Thyroid gland (tissue), 4 donors: ENCODE measurements around the gene FOXI2. TPM values are rescaled to one million over a fixed set of nuclear protein-coding genes. Genes with fewer than 3 reads are reported as not detected.

Experiments
- DNase-seq, 2 donors: peaks; one replicate each; pipeline ENCODE4 v3.0.0-alpha.2; 2019
- H3K27ac ChIP-seq, 3 donors: fragments of 200-600 bp; sonication (generic); 1 replicate in 2 of 3; 2 replicates in 1 of 3; pipeline ENCODE4 v1.5.1; 2016 to 2019; ENCODE audit warnings: mild to moderate bottlenecking in 1 of 3, moderate library complexity in 1 of 3
- H3K27me3 ChIP-seq: fragments of 200-600 bp; sonication (generic); one replicate; pipeline ENCODE4 v1.5.1; 2019
- H3K36me3 ChIP-seq, 2 donors: fragments of 200-600 bp; sonication (generic); one replicate each; pipeline ENCODE4 v1.5.1; 2016 to 2019
- H3K4me1 ChIP-seq, 2 donors: fragments of 200-600 bp; sonication (generic); one replicate each; pipeline ENCODE4 v1.5.1; 2017 to 2019
- H3K4me3 ChIP-seq, 3 donors: fragments of 200-600 bp; sonication (generic); replicated peaks in 1 of 3; 1 replicate in 2 of 3; 2 replicates in 1 of 3; pipeline ENCODE4 v1.5.1; 2016; ENCODE audit warnings: mild to moderate bottlenecking in 1 of 3
- H3K9me3 ChIP-seq: fragments of 200-600 bp; sonication (generic); one replicate; pipeline ENCODE4 v1.5.1; 2017
- POLR2A ChIP-seq, 2 donors: fragments of 450-650 bp; IDR thresholded peaks; one replicate each; pipeline ENCODE4 v1.6.1; 2017; ENCODE audit warnings: antibody characterized with exemption in 2 of 2, mild to moderate bottlenecking in 2 of 2, moderate library complexity in 1 of 2
- WGBS, 2 donors: methylation state at CpG; one replicate each; pipeline ENCODE4 v1.1.5; 2017; 5-methylcytosine and 5-hydroxymethylcytosine counted together
- intact Hi-C: fragments of 100-400 bp; cut with DNase I; formaldehyde crosslinking; loops from one replicate; pipeline ENCODE4 v1.15.1; 2023
- total RNA-seq, 4 donors: library from RNA; depleted of rRNA; stranded (reverse); fragments of >200 nt; gene quantifications; one replicate each; pipeline ENCODE4 v1.2.3, GENCODE V29; 2016
- TF ChIP-seq, protein P1 (sequence below), 6 experiments: fragments of 200-600 bp in 3 of 6; fragments of 450-650 bp in 3 of 6; sonication (generic) in 3 of 6; IDR thresholded peaks; one replicate each; pipeline ENCODE4 v1.5.1; 2016 to 2019; ENCODE audit warnings: antibody characterized with exemption in 6 of 6, mild to moderate bottlenecking in 2 of 6, inconsistent platforms in 1 of 6, moderate library complexity in 1 of 6

Gene FOXI2
- total RNA-seq, 4 donors from 2014 or later = 0.15 TPM; not detected in 3

DNA sequence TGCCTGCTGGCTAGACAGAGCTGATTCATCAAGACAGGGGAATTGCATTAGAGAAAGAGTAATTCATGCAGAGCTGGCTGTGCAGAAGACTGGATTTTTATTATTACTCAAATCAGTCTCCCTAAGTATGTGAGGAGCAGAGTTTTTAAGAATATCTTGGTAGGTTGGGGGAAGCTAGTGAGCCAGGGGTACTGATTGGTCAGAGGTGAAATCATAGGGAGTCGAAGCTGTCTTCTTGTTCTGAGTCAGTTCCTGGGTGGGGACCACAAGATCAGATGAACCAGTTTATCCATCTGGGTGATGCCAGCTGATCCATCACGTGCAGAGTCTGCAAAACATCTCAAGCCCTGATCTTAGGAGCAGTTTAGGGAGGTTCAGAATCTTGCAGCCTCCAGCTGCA is 39.8 kb downstream of the FOXI2 start:
- DNase-seq = no peak
- no peaks in the 10 kb centered on the region for H3K27me3 ChIP-seq
- no peaks in the 10 kb centered on the region for H3K9me3 ChIP-seq
- H3K4me3 ChIP-seq = no peak overlapping the region
- no peaks in the 10 kb centered on the region for H3K36me3 ChIP-seq
- no peak for TF ChIP-seq POLR2A (IDR thresholded peaks at IDR 0.05)
- TF ChIP-seq, protein P1, sequence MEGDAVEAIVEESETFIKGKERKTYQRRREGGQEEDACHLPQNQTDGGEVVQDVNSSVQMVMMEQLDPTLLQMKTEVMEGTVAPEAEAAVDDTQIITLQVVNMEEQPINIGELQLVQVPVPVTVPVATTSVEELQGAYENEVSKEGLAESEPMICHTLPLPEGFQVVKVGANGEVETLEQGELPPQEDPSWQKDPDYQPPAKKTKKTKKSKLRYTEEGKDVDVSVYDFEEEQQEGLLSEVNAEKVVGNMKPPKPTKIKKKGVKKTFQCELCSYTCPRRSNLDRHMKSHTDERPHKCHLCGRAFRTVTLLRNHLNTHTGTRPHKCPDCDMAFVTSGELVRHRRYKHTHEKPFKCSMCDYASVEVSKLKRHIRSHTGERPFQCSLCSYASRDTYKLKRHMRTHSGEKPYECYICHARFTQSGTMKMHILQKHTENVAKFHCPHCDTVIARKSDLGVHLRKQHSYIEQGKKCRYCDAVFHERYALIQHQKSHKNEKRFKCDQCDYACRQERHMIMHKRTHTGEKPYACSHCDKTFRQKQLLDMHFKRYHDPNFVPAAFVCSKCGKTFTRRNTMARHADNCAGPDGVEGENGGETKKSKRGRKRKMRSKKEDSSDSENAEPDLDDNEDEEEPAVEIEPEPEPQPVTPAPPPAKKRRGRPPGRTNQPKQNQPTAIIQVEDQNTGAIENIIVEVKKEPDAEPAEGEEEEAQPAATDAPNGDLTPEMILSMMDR (IDR thresholded peaks at IDR 0.05) = no peak
- WGBS, 2 donors = 57 to 78% methylated on average over 1 to 2 of the region's 2 CpGs
- intact Hi-C loops = no loop called here
- H3K27ac ChIP-seq = no peak overlapping the region
- H3K4me1 ChIP-seq = no peaks in the 10 kb centered on the region

DNA sequence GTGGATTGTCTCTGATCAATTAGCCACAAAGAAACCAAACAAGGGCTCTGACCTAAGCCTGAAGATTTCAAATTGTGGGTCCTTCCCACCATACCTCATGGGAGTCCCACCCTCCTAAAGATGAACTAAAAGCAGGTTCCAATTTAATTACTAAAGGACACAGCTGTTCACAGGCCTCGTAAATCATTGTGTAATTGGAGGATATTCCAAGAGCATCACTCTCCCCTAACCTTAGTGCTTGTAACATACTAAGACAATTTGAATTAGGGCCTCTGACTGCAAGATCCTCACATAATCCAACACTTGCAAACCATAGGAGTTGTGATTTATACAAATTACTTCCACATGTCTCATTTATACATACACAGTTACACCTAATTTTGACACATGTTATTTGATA is 44.4 kb downstream of the FOXI2 start:
- H3K9me3 ChIP-seq = no peaks in the 10 kb centered on the region
- DNase-seq = no peak
- no peaks in the 10 kb centered on the region for H3K4me1 ChIP-seq
- intact Hi-C loops = no loop called here
- WGBS, 2 donors = 74 to 75% methylated on average over 1 of the region's 1 CpG
- TF ChIP-seq POLR2A (IDR thresholded peaks at IDR 0.05) = no peak
- TF ChIP-seq, protein P1 (IDR thresholded peaks at IDR 0.05) = no peak
- H3K4me3 ChIP-seq = no peak overlapping the region
- no peaks in the 10 kb centered on the region for H3K27me3 ChIP-seq
- no peak overlapping the region for H3K27ac ChIP-seq
- no peaks in the 10 kb centered on the region for H3K36me3 ChIP-seq

DNA sequence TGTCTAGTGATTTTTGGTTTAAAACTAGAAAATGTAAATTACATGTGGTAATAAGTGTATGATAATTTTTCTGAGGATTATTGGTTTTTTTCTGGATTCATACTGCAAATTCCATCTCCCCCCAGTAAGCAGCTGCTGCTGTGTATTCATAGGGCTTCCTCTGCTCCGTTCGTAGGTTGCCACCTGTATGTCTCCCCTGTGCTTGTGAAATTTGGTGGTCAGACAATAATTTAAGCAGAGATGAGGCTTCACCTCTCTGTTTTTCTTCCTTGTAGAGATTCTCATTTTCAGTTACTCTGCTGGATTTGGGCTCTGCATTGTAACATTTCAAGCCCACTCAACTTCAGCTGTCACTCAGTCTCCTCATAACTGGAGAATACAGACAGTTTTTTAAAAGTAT is 50.9 kb downstream of the FOXI2 start:
- DNase-seq = no peak
- no peak for TF ChIP-seq POLR2A (IDR thresholded peaks at IDR 0.05)
- TF ChIP-seq, protein P1 (IDR thresholded peaks at IDR 0.05) = no peak
- Histone ChIP-seq H3K27me3 (no peaks in the 10 kb centered on the region), H3K36me3 (no peaks in the 10 kb centered on the region), H3K4me3 (no peak overlapping the region), H3K27ac (no peak overlapping the region), H3K4me1 (no peaks in the 10 kb centered on the region), H3K9me3 (no peaks in the 10 kb centered on the region)
- 91 to 93% methylated on average over 2 of the region's 2 CpGs for WGBS, 2 donors
- intact Hi-C loops = no loop called here

DNA sequence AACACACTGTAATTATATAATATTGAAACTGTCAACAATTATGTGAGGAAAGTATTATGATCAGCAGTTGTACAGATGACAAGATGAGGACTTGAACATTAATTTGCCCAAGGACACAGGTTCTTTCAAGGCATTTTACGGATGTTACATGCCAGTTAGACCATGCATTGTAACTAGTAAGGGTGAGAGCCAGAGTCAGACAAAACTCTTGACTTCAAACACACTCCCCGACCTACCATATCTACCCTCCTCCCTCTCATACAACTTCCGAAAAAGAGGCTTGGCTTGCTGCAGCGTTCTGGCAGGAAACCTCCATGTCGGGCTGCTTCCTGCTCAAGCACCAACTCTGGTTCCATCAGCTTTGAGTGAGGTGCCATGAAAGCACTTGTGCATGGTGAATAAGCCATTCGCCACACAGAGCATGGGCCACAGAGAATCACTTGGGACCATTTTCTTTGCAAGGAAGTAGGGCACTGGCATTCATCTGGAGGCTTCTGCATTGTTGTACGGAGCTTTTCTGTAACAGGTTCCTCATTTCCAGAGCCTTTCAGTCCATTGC is 53.2 kb downstream of the FOXI2 start:
- intact Hi-C loops = no loop called here
- DNase-seq = no peak
- H3K4me3 ChIP-seq = no peak overlapping the region
- TF ChIP-seq, protein P1 (IDR thresholded peaks at IDR 0.05) = no peak
- no peak for TF ChIP-seq POLR2A (IDR thresholded peaks at IDR 0.05)
- H3K9me3 ChIP-seq = no peaks in the 10 kb centered on the region
- no peak overlapping the region for H3K27ac ChIP-seq
- 47 to 59% methylated on average over 7 of the region's 7 CpGs for WGBS, 2 donors
- no peaks in the 10 kb centered on the region for H3K27me3 ChIP-seq
- H3K36me3 ChIP-seq = no peaks in the 10 kb centered on the region
- H3K4me1 ChIP-seq = no peaks in the 10 kb centered on the region

Other genes starting within 250 kb of the FOXI2 start
- not detected for gene NPS, start 187.9 kb upstream of the FOXI2 start, total RNA-seq
- not detected for gene CLRN3, start 155.8 kb downstream of the FOXI2 start, total RNA-seq
- gene PTPRE, start 169.9 kb downstream of the FOXI2 start, total RNA-seq = 10 to 100 TPM; 16.8 to 25.0 (median 19.4) TPM